Stimulated activated CD4-positive, alpha-beta T cell treated with anti-CD3 and anti-CD28 coated beads, Interleukin-1b, Interleukin-23, amount 100 ng/mL, for 1 hour (primary cell): Measurements from ENCODE around the gene TMEM87A.

Experiments used
- DNase-seq, 2 donors: peaks; one replicate each; pipeline ENCODE4 v3.0.0-alpha.2; 2020; ENCODE audit warnings: low read depth in 2 of 2

Gene TMEM87A

DNA sequence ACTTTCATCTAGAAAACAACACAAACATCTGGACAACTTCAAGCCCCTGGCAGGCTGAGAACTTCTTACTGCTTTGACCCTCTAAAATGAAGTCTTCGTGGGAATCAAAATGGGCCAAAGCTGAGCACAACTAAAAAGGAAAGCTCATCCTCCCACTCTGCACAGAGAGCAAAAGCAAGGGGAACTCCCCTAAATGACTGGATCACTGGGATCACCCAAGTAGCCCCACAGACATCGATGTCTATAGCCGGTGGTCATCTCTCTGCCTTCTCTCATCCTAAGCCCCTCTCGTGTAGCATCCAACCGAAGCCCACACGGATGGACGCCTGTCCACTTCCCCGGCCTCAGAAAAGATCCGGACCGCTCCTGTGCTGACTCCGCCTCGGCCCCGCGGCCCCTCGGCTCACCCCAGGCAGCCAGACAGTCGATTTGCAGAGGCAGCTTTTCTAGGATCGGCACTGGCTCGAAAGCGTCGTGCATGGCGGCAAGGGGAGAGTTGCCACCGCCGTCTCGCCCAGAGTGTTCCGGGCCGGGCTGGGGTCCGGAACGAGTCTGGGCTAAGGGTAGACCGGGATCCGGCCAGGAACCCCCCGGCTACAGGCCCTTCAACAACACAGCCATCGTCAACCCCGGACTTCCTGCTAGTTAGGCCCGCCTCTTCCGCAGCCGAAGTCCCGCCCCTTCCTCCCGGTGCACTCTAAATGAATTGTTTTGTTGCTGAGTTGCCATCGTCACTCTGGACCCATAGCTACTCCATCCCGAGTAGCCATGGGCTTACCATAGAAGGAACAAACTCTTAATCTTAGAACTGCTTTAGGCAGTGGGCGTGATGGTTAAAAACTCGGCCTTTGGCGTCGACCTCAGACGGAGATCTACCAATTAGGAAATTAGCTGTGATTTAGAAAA is 65.3 kb downstream of the TMEM87A start, which contains the start of gene VPS39:
TSS of gene VPS39 (minus strand) at position 631 of the 906 bp plus-strand sequence. CDS start at position 480, 151 bp downstream.
- DNase-seq: peak; percentile 35 to 72

DNA sequence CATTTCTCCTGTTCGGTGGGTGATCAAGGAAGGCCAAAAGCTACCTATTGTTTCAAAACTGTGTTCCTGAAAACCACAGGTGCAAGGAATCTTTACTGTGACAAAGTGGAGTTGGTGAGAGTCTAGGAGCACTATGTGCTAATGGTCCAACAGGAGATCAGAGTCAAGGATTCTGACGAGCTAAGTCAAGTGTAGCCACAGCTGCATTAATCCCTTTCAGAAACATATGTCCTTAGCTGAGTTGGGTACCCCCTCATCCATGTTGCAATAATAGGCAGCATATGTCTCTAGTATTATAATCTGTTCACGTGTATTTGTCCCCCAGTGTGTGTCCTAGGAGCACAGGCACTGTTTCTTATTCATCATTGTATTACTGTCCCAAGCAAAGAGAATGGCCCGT is 66.8 kb downstream of the TMEM87A start:
- no peak for DNase-seq

DNA sequence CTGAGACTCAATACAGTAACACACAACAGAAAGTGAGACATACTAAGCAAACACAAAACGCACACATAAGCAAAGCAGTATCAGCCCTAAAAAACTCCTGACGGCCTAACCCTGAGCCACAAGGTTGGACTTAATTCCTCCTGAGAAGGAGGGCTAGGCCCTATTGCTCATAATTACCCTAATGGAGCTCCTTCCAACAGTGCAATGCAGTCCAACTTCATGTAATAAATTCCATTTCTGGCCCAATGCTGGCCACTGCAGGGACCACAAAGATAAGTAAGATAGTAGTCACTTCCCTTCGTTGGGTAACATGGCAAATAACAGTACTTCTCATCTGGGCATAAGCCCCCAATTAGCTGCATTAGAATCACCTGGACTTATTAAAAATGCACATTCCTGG is 69.3 kb downstream of the TMEM87A start:
- DNase-seq: no peak

DNA sequence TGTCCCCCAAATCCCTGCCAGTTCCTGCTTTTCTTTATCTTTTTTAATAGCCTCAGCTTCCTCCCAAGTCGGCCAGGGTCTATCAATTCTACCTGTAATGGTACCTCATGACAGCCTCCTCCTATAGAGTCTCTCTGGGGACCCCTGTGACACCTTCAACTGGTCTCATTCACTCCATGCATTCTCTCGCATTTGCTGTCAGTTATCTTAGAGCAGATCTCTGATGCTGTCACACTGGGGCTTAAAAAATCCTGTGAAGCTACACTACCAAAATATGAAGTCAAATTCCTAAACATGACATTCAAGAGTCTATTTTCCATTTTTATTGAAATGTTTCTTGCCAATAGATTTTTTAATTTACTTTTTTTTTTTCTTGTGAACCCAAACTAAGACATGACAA is 70.6 kb downstream of the TMEM87A start:
- DNase-seq: no peak

DNA sequence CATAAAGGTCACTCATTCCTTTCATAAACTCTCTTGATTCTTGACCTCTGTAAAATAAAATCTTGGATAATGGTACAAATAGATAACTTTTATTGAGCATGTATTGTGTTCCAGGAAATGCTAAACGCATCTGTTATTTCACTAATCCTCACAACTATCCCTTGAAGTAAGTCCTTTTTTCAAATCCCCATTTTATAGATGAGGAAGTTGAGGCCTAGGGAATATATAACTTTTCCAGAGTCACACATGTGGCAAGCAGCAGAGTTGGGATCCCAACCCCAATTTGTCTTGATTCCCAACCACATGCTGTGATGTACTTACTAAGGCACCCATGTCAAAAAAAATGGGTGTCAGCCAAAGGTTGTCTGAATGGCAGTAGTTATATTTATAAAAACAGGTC is 71.4 kb downstream of the TMEM87A start:
- no peak for DNase-seq

DNA sequence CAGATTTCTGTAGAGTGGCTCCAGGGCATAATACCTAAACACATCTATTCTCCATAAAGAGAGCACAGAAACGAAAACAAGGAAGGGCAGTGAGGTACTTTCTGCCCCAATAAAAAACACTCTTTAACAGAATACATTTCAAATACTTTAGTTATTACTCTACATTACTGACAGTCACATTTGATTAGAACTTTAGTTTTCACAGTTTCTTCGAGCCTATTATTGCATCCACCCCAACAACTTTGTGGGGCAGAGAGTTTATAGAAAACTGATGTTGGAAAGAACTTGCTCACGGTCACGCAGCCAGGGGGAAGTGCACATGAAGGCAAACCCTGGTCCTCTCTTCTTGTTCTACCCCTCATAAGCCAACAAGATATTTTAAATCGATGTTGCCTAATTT is 74.1 kb downstream of the TMEM87A start:
- DNase-seq: no peak

DNA sequence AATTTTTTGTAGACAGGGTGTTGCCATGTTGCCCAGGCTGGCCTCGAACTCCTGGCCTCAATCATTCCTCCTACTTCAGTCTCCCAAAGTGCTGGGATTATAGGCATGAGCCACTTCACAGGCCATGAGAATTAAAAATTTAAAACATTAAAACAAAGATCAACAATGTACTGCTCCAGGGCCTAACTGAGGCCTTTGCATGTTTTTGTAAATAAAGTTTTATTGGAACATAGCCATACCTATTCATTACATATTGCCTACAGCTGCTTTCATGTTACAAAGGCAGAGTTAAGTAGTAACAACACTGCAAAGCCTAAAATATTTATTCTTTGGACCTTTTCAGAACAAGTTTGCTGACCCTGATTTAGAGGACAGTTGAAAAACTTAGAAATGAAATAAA is 74.7 kb downstream of the TMEM87A start:
- DNase-seq: no peak

DNA sequence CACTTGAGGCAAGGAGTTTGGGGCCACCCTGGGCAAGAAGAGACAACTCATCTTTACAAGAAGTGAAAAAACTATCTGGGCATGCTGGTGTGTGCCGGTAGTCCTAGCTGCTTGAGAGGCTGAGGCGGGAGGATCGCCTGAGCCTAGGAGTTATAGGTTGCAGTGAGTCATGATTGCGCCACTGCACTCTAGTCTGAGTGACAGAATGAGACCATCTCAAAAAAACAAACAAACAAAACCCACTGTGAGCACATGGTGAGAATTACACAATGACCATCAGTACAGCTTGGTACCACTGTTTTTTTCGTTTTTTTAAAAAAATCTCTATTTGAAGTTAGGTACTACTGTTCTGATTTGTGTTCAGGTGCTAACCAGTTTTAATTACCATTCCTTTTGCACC is 78.7 kb downstream of the TMEM87A start:
- no peak for DNase-seq

DNA sequence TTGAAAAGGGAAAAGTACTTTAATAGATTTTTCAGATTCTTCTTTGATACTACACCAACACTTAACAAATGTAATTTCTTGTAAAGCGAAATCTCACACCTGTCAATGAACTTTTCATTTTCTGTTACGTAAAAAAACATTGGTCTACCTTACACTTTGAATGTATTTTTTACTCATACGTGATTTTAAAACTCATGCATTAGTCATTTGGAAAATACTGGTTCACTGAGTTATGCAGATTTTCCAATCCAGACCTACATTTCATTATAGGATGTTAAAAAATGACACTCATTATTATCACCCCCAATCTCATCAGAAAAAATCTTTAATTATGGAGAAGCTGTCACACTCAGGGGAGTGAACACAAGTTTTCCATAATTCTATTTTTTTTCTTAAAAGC is 79.8 kb downstream of the TMEM87A start:
- no peak for DNase-seq

DNA sequence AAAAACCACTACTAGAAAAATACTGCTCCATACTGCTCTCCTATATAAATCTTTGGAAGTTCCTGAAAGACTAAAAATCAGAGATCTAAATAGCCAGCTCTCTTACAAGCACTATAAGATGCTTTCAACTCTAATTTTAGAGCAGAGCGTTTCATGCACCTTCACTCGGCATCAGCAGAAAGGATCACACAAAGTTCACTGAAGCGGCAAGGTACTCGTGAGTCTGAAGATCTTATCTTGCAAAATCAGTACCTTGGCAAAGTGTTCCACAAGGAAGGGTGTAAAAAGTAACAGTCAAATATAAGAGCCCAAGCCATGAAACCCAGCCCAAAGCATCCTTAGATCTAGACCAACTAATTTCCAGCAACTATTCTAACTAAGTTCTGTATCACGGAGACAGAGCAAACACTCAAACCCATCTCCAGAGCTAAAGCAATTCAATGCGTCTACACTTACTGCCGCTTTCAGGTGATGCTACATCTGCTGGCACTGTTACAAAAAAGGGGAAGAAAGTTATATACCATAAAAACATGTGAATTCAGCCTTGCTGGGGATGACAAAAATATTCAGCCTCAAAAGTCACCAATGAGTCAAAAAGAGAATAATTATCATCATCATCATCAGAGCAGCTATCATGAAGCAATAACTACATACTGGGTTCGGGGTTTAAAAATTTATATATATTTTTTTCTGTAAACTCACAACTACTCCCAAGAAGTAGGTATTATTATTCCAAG is 81.5 kb downstream of the TMEM87A start:
- no peak for DNase-seq

DNA sequence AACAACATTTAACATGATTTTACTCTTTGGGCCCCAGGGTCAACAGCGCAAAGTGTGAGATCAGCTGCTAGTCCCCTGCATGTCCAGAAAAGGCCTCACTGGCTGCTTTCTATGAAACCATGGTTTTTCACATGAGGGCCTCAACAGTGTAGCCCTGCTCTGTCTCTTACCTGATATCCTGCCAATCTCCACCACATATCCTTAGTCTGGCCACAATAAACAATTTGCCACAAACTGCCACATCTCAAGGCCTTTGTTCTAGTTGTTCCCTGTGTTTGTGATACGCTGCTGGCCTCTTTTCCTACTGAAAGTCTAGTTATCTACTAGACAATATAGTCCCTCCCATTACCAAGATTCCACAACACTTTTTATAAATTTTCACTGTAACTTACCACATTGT is 82.9 kb downstream of the TMEM87A start:
- no peak for DNase-seq

DNA sequence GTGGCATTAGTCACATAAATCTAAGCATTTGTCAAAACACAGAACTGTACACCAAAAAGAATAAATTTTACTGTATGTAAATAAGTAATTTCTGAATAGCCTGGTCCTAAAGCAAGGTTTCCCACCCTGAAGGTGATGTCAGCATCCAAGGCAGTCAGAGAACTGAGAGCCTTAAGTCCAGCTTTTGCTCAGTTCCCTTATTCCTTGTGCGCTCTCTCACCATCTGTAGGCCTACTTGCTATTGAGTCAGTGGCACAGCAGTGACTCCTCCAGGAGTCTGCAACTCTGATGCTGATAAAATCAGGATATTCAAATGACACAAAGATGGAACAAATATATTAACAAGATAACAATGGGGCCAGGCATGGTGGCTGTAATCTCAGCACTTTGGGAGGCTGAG is 87.4 kb downstream of the TMEM87A start:
- DNase-seq: no peak

DNA sequence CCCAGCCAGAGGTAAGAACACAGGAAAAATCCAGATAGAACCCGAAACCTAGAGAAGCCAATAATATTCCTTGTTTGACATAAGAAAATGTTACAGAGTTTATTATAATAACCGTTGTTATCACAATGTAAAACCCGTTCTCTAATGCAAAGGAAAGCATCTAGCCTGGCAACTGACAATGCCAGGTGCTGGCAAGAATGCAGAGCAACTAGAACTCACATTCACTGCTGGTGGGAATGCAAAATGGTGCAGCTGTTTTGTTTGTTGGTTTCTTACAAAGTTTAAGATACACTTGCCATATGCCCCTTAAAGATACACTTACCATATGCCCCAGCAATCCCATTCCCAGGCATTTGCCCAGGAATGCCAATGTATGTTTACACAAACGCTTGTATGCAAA is 88.5 kb downstream of the TMEM87A start:
- no peak for DNase-seq

DNA sequence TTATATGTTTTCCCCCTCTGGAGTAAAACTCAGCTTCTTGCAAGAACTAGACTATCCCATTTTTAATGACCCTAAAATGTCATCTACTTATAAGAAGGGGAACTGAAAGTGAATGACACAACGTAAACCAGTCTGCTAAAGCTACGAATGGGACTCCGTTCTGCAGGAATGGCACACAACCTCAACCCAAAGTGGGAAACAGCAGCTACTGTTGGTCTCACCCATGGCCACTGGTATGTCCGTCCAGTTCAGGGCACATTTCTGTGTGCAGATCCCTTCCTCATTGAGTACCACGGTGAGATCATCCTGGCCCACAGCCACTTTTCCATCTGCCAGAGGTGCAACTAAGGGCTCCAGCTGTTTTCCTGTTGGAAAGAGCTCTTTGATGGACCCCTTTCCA is 88.9 kb downstream of the TMEM87A start:
- no peak for DNase-seq

DNA sequence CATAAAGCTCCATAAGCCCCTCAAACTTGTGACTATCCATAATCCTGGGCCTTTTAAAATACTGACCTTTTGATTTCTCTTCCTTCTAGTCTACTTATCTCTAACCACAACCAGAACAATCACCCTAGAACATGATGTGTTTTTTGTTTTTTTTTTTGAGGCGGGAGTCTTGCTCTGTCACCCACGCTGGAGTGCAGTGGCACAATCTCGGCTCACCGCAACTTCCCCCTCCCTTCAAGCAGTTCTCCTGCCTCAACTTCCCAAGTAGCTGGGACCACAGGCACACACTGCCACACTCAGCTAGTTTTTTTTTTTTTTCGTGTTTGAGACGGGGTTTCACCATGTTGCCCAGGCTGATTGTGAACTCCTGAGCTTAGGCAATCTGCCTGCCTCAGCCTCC is 90.3 kb downstream of the TMEM87A start:
- no peak for DNase-seq

DNA sequence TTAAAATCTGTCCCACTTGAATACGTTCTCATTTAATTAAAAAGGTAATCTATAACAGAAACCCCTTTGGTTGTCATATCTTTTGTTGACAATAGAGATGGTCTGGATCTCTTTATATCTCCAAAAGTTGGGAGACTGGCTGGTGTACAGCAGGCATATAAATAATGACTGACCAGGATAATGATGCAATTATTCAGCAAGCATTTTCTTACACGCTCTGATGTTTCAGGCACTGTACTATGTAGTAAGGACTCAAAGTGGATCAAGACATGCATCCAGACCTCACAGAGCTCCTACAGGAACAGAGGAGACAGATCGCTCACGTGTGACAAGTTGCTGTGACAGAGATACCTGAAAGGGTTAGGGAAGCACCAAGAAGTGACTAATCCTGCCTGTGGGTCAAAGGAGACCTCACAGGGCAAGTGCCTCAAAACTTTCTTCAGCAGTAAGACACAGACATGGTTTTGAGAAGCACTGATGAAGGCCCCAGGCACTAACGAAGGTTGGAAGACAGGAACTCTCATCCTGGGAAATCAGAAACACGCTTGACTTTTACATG is 90.8 kb downstream of the TMEM87A start:
- no peak for DNase-seq

DNA sequence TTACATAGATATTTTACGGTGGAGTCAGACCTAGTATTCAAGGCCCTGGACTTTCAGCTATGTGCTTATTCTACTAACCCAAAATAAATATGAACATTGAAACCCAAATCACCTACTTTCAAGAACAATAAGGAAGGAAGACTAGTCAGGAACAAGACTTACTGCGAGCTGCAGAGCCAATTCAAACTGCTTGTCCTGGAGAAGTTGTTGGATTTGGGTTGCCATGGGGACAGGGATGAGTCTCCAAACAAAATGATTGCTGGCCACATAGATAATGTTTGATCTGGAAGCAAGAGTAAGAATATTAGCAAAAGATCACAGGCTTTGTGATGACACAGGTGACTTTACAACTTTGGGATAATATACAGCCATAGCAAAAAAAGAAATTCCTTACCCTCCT is 95.2 kb downstream of the TMEM87A start:
- no peak for DNase-seq

DNA sequence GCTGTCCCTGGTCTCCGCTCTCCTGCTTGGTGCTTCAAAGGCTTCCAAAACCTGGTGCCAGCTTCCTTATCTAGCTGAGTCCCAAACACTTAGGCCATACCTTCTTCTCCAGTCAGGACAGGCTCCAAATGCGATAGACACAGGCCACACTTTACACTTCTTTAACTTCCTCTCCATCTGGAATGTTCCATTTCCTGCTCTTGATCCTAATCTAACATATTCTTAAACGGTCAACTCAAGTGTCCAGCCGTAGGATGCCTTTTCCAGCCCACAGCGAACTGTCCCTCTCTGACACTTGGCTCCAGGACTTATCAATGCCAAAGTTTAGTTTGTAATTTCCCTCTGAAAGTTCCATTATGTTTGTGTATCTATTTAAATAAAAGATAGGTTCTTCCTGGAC is 97.6 kb downstream of the TMEM87A start:
- no peak for DNase-seq

DNA sequence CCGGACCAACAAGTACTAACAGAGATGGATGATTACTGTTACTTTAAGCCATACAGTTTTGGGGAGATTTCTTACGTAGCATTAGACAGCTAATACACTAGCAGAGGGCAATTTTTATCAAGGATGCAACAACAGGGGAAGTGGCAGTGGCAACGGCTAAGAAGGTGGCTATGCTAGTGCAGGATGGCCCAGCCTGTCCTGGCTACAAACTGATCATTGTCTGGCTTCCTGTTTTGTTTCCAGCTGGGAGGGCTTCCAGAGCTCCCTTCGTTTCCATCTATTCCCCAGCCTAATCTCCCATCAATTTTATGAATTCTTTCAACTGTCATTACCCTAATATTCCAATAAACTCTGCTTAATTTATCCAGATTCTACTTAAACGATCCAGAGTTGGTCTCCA is 100.8 kb downstream of the TMEM87A start:
- no peak for DNase-seq

DNA sequence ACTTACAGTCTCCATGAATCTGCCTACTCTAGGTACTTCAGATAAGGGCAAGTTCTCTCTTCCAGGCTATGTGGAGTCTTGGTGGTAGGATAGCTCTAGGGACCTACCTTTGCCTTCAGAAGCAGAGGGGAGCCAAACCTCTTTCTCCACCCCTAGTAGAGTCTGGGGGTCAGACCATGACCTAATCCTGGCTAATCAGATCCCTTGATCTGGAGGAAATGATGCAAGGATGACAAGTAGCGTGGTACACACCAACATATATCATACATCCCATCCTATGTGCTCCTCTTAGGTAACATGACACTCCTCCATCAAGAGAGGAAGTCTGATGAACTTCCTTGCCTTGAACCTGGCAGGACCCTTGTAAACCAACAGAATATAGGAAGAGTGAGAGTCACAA is 101.4 kb downstream of the TMEM87A start:
- no peak for DNase-seq

DNA sequence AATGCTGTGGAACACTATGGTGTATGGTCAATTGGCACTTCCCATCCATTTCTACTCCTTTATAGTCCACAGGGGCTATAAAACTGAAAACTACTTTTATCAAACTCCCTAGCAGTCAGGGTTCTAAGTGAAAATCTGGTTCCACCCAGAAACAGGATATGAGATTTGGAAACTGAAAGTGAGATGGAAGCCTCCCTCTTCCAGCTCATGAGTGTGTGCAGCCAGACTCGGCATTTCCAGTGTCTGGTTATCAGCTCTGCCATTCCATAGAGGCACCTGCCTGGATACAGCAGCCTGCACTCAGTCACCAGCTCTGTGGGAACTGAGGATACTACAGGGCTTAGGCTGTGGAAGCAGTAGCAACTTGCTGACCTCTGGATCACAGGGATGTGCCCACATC is 102.1 kb downstream of the TMEM87A start:
- no peak for DNase-seq

DNA sequence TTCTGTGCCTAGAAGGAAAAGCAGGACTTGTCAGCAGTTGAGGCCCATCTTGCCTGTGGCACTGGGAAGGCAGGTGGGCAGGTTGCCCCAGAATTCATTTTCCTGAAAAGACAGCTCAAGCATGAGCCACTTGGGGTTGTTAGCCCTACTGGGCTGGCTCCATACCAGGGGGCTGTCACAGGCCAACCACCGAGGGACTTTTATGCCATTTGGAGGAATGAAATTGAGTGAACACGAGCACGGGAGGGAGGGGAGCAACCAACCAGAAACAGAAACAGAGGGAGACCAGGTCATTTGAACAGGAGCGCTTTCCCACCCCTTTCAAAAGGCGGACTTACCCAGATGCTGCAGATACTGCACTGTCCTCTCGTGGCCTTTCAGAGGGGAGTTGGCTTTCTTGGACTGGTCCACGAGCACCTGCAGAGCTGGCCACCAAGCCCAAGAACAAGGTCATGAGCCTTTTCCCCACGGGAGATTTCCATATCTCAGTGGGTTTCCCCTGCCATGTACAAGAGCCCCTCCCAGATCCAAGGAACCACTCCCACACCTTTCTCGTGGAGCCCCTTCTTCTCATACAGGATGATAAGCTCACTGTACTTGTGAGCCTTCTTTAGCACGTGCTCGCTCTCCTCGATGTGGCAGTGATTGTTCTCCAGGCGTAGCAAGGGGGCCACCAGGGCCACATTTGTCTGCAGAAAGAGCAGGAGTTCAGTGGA is 106.8 kb downstream of the TMEM87A start:
- no peak for DNase-seq
